Muscle of arm (tissue), 12 donors: ENCODE measurements around the gene SIRT2. TPM values are rescaled to one million over a fixed set of nuclear protein-coding genes. Genes with fewer than 3 reads are reported as not detected.
"Not testable (repeated sequence)": the region's sequence is repeated elsewhere in the genome, so short reads cannot be mapped to it uniquely, and the experiment has no call there.

Experiments
- DNase-seq: peaks from one replicate; pipeline ENCODE4 v3.0.0-alpha.2; 2013
- polyA plus RNA-seq, 12 donors: library from polyadenylated mRNA; unstranded; fragments of 120-200 nt; gene quantifications; one replicate each; pipeline ENCODE4 v1.2.1, GENCODE V29; 2013; ENCODE audit not compliant: insufficient read length in 12 of 12

Gene SIRT2
- polyA plus RNA-seq, 12 donors, result 74.8 to 135 (median 104) TPM; not detected in 1

DNA sequence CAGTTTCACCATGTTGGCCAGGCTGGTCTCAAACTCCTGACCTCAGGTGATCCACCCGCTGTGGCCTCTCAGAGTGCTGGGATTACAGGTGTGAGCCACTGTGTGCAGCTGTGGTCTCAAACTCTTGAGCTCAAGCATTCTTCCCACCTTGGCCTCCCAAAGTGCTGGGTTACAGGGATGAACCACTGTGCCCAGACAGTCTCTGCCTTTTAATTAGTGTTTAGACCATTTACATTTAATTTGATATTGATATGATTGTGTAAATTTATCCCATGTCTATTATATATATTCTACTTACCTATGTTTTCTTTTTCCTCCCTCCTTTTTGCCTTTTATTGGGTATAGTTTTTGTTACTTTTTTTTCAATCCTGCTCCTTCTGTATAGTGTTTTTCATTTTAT lies 2.3 kb upstream of the SIRT2 start:
- DNase-seq, result no peak

DNA sequence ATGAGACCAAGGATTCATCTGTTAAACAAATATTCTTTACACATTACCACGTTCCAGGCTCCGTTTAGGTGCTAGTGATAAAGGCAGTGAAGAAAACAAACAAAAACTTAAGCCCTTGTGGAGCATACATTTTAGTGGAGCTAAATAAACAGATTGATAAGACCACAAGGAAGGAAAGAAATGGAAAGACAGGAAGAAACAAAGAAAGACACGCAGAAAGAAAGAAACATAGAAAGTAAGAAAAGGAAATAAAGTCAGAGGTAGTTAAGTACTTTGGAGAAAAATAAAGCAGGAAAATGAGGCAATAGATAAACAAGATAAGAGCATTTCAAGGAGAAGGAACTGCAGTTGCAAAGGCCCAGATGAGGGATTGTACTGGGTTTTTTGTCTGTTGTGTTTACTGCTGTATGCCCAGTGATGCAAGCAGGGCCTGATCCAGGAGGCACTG lies 1.3 kb upstream of the SIRT2 start:
- DNase-seq, result no peak

DNA sequence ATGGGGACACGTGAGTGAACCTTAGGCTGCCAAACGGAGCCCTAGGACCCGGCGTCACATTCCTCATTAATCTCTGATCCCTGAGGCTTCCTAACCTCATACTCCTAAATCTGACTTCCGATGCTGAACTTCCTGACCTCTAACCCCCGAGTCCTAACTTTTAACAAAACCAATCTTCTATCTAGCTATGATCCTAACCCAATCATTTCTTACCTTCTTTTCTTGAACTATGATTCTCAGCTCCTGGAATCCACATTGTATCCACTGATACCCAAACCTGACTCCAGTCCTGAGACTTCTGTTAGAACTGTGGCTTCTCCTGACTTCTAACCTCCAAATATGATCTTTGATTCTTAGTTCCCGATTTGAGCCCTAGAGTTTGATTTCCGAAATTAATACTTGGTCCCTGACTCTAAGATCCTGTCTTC lies 798 bp upstream of the SIRT2 start:
- DNase-seq, result no peak

DNA sequence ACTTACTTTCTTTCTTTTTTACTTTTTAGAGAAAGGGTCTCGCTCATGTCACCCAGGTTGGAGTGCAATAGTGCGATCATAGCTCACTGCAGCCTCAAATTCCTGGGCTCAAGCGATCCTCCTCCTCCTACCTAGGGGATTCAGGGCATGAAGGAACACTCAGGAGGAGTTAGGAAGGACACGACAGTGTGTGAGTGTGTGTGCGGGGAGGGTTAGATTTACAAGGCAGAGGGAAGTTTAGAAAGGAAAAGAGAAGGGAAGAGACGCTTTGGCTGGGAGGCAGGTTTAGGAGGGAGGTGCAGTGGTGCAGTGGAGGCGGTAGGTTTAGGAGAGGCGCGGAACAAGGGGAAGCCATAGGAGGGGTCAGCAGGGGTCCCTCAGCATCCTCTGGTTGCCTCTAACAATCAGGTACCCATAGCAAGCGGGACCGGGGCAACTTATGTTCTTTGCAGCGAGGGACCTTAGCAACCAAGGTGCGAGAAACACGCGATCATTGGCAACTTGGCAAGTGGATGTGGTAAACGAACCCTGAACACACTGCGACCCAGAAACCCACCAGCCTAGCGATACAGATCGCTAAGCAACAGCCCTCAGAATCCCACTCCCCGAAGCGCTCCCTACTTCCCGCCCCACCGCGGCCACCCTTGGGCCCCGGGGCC lies 501 bp downstream of the SIRT2 start:
- DNase-seq, result no peak

DNA sequence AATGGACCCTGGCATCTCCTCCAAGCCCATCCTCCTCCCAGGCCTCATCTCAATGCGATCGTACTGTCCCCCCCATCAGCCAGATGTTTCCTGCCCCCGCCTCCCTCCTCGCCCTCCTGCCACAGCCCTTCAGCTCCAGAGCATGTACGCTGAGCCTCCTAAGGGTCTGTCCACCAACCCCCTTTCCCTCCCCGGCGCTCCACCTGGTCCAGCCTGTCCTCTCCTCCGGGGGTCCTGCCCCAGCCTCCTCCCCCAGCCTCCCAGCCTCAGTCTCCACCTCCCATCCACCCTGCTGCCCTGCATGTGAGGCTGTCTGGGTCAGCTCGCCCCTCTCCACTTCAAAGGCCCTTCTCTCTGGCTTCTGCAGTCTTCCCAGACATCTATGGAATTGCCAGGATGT lies 4.5 kb downstream of the SIRT2 start:
- no peak for DNase-seq

DNA sequence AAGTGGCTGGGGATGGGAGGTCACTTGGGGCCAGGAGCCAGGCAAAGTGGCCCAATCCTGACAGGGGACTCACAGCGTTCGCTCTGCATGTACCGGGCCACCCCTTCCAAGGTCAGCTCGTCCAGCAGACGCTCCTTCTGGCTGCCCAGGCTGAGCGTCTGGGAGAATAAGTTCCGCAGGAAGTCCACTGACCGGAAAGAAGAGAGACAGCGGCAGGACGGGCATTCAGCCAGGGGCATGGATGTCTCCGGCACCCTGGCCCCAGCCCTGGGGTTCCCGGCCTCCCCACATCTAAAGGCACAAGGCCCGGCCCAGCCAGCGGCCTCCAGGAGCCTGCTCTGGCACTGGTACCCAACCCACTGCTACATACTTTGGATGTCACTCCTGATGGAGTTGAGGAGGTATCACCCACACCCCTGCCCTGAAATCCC lies 6.1 kb downstream of the SIRT2 start:
- no peak for DNase-seq

DNA sequence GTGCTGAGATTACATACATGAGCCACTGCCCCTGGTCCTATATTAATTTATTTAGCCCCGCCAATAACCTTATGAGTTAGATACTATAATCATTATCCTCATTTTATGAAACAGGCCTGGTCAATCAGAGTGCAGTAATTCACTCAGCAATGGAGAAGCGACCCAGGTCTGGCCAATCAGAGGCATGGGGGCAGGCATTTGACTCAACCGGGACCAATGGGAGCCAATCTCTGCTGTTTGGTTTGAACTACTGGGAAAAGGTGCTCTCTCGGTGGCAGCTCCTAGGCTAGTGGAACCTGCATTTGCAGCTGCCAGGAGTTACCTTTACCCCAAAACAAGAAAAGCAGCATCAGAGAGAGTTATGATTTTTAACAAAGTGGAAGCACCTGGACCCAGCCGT lies 6.6 kb downstream of the SIRT2 start:
- no peak for DNase-seq

DNA sequence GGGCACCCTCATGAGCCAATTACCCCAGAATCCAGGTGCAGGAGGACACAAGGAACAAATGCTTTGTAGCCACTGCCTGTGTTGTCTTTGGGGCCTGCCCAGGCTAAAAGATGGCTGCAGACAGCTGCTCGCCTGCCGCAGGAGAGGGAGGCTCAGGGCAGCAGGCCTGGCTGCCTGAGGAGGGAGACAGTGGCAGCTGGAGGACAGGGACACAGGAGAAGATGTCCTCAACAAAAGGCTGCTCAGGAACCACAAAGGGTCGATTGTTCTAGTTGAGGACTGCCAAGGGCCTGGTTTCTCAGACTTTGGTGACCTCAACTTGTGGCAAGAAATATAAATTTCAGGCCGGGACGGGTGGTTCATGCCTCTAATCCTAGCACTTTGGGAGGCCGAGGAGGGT lies 7.6 kb downstream of the SIRT2 start:
- DNase-seq, result no peak

DNA sequence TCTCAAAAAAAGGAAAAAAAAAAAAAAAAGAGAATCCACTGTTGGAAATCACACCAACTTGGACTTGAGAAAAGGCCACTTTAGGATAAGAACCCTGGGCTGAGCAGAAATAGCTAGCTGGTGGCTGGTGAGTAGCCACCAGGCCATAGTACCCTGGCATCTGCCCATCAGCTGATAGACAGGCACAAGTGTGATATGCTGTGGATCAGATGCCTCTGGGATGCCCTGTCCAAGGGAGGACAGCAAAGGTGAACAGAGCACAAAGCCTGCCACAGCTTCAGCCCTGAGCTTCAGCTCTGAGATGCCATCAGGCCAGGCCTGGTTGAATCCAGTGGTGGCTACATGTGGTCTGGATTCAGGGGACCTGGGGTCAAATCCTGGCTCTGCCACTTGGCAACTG lies 8.7 kb downstream of the SIRT2 start:
- no peak for DNase-seq

DNA sequence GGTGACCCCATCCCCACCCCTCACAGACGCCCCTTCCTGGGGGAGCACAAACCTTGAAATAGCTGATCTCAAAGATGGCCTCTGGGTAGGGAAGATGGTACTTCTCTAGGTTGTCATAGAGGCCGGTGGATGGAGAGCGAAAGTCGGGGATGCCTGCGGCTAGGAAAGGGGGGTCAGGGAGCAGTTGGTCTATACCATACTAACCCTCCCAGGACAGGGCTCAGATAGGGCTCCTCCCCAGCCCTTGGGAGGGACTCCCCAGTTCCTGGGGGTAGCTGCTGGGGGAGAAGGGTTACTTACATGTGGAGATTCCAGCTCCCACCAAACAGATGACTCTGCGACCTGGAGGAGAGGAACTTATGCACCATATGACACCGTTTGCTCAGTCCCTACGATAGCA lies 9.6 kb downstream of the SIRT2 start:
- no peak for DNase-seq

DNA sequence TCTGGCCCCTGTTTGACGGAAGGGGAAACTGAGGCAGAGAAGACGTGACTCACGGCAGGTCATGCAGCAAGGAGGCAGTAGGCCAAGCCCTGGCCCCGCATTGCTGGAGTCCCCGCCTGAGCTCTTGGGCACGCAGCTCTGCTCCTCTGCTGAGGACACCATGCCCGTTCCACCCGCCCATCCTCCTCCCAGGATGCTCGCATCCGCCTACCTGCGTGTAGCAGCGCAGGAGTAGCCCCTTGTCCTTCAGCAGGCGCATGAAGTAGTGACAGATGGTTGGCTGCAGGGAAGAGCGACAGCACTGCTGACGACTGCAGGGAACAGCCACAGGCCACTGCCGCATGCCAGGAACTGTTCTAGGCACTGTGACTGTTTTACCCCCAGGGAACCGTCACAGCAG lies 10.5 kb downstream of the SIRT2 start:
- DNase-seq, result no peak

DNA sequence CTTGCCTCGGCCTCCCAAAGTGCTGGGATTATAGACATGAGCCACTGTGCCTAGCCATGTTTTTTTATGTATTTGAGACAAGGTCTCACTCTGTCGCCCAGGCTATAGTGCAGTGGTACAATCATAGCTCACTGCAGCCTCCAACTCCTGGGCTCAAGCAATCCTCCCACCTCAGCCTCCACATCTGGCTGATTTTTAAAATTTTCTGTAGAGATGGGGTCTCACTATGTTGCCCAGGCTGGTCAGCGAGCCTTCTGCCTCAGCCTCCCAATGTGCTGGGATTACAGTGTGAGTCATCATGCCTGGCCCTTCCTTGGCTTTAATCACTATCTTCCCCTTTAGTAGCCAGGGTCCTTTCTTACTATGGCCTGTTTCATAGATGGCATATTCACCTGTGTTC lies 14.7 kb downstream of the SIRT2 start:
- DNase-seq, result not testable (repeated sequence)

DNA sequence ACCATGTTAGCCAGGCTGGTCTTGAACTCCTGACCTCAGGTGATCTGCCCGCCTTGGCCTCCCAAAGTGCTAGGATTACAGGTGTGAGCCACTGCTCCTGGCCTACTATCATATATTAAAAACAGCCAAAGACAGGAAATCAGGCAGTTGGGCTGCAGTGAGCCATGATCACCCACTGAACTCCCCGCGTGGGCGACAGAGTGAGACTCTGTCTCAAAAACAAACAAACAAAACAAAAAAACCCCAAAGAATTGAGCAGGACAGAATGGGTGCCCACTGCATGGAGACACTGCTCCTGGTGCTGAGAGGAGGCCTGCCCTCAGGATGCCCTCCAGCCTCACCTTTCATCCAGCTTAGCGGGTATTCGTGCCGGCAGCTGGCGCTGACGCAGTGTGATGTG lies 16.1 kb downstream of the SIRT2 start:
- DNase-seq, result no peak

DNA sequence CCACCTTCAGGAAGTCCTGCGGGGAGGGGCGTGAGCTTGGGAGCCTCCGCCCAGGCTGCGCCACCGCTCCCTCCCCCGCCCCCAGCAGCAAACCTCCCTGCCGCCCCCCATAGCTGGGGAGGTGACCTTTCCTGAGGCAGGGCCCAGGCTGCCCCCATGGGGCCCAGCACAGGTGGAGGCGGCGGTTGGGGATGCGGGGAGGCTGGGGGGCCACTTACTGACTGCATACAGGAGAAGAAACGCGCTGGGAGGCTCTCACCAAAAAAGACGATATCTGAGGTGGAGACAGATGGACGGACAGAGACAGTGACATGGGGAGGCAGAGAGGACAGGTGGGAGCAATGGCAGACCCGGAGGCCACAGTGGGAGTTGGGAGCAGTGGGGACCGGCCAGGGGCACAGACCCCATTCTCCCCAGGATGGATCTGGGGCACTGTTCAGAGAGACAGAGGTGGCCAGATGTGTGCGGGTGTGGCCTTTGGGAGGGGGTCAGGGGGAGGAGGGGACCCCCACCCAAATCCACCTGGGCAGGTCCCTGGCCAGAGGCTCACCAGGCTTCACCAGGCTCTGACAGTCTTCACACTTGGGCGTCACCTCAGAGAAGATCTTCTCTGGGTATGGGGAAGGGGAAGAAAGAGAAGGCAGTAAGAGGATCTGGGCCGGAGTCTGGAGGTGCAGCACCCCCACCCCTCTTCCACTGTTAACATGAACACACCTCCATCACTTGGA lies 18.4 kb downstream of the SIRT2 start:
- no peak for DNase-seq

DNA sequence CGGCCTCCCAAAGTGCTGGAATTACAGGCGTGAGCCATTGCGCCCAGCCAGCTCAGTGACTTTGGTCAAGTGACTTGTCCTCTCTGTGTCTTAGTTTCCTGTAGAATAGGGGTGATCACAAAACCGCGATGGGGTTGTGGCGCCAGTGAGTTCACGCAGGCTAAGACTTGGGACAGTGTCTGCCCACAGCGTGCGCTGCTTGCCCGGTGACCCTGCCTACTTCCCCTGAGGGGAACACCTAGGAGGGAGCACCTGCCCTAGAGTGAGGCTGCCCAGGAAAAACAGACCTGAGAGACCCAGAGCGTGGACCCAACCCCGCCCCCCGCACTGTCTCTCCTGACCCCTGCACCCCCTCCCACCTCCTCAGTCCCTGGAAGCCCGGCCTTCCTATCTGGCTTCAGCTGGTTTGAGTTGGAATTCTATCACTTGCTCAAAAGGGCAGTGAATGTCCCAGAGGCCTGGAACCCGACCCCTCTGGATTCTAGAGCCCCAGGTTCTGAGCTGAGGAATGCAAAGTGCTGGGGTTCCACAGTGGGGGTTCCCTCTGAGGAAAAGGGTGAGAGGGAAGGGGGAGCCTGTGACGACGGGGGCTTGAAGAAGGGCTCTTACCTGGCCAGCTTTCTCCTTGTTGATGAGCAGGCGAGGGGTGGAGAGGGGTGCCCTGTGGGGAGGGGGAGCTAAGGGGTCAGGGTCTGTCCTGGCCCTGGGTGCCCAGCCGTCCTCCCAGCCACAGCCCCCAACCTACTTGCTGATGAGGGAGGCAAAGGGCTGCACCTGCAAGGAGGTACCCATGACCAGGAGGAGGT lies 19.1 kb downstream of the SIRT2 start:
- DNase-seq, result no peak

DNA sequence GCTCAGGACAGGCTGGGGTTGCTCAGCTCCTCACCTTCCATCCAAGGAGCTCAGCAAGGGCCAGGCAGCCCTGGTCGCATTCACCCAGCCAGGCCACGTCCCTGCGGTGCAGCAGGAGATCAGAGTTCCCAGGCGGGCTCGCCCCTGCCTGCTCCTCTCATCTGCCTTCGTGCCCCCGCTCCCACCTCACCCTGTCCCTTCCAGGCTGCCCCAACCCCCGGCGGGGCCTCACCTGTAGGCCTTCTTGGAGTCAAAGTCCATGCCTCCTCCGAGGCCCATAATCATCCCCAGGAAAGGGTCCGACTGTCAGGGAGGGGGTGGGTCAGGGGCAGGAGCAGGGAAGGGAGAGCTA lies 20.0 kb downstream of the SIRT2 start:
- no peak for DNase-seq

DNA sequence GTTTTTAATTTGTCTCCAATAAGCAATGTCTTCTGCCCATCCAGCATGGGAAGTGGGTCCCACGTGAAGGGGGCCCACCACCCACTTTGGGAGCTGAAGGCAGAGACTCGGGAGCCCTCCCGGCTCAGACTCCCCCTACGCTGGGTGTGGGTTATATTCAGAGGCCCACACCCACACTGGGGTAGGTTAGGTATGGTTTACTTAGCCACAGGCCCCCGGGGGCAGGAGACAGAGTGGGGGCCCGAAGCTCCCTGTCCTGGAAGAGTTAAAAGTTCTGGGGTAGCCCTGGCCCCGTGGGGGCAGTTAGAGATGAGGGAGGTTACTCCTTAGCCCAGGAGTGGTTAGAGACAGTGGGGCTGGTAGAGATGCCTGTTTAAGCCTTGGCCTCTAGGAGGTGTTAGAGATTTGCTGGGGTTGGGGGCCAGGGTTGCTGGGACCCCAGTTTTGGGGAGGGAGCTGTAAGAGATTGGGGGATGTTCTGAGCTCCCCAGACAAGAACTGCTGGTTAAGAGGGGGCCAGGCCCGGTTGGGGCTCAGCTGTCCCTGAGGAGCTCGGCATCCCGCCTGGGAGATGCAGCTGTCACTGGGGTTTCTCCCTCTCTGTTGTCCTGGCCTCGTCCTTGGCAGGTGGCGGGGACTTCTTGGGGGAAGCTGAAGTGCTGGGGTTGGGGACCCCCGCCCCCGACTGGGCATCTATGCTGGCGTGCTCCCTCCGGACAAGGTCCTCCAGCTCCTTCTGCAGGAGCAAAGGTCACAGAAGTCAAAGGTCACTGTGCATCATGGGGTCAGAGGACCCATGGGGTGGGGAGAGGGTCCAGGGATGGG lies 20.6 kb downstream of the SIRT2 start:
- DNase-seq, result no peak

DNA sequence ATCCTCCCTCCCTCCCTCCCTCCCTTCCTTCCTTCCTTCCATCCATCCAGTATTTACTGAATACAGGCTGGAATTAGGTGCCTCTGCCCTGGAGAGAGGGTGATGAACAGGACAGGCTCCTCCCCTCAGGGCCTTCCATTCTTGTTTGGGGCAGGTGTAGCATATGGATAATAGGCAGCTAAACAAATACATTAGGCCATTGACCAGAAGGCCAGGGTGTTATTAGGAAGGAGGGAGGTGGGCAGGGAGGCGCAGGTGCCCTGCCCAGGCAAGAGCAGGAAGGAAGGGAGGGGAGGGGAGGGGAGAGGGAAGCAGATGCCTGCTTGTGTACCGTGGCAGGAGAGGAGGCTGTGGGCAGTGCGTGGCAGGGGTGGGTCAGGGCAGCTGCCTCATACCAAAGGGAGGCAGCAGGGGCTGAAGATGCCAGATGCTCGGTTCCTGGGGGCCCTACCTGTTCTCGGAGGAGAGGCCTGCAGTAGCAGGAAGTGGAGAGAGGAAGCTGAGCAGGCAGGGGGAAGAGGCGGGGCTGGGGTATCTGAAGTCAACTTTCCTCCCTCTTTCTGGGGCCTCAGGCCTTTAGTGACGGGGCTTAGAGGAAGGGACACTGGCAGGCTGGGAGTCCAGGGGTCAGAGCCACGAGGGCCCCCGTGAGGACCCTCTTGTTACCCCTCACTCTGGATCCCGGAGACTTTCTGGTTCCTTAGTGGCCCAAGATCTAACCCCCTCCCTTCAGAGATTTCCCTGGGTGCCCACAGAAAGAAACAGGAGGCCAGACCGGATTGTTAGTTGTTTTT lies 21.4 kb downstream of the SIRT2 start, which contains the start of gene RINL:
Gene RINL (minus strand): TSS at position 495 of the 794 bp plus-strand sequence. CDS start 1,533 bp downstream, outside the sequence.
- DNase-seq, result no peak

DNA sequence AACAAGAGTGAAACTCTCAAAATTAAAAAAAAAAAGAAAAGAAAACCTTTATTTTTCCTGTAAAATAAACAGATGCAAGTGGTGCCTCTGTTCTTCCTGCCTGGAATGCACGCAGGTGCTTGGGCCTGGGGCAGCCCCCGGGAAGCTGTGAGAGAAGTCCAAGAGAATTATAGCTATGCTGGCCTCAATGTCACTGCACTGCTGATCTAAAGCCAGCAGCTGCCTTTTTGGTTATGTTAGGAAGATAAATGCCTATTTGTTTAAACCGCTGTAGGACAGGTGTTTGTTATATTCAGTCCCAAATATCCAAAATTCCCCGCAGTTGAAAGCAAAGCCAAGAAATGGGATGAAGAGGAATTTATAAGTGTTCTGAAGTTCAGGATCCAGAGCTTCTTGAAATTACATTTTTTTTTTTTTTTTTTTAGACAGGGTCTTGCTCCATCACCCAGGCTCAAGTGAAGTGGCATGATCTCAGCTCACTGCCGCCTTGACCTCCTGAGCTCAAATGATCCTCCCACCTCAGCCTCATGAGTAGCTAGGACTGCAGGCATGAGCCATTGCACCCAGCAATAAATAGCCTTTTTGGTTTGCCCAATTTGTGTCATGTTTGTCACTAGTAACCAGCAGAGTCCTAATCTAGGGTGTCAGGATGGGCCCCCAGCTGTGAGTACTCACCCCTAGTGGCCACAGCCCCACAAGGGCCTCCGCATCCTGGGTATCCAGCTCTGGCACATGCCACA lies 23.6 kb downstream of the SIRT2 start:
- no peak for DNase-seq

DNA sequence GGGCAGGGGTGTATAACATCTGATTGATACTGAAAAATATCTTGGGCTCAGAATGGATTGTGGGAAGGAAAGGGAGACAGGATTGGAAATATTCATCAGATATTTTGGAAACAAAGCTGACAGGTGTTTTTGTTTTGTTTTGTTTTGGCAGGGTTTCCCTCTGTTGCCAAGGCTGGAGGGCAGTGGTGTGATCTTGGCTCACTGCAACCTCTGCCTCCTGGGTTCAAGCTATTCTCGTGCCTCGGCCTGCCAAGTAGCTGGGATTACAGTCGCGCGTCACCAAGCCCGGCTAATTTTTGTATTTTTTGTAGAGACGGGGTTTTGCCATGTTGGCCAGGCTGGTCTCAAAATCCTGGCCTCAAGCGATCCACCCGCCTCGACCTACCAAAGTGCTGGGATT lies 26.0 kb downstream of the SIRT2 start:
- DNase-seq, result not testable (repeated sequence)
